Natural killer cell treated with Interleukin-12 subunit alpha and Interleukin-12 subunit beta and Interleukin-15 and Interleukin-18, amount 100 ng/mL, for 72 hours (primary cell): ENCODE measurements around the gene UNC45A. TPM values are rescaled to one million over a fixed set of nuclear protein-coding genes. Genes with fewer than 3 reads are reported as not detected.

ENCODE experiments used
- ATAC-seq, 2 donors: fragments of 150-1000 bp; cut with Tn5 transposase in 1 of 2; sonication (Bioruptor Pico), chemical (Tn5 transposase) in 1 of 2; 2 replicates each; pipeline ENCODE4 v1.10.0; 2021
- DNase-seq: peaks from one replicate; pipeline ENCODE4 v3.0.0; 2022; ENCODE audit warnings: low spot score
- H3K27ac Mint-ChIP-seq, 2 donors: 1 replicate in 1 of 2; 2 replicates in 1 of 2; pipeline ENCODE4 v1.8.0; 2022; ENCODE audit warnings: mixed read lengths in 2 of 2, mild to moderate bottlenecking in 1 of 2, moderate library complexity in 1 of 2
- H3K27me3 Mint-ChIP-seq, 2 donors: 1 replicate in 1 of 2; 2 replicates in 1 of 2; pipeline ENCODE4 v1.8.0; 2022; ENCODE audit warnings: mixed read lengths in 2 of 2
- H3K36me3 Mint-ChIP-seq: one replicate; pipeline ENCODE4 v1.8.0; 2022; ENCODE audit warnings: mixed read lengths
- H3K4me1 Mint-ChIP-seq, 2 donors: 1 replicate in 1 of 2; 2 replicates in 1 of 2; pipeline ENCODE4 v1.8.0; 2022; ENCODE audit warnings: low read depth in 2 of 2, mixed read lengths in 2 of 2, mild to moderate bottlenecking in 1 of 2
- H3K4me3 Mint-ChIP-seq: one replicate; pipeline ENCODE4 v1.8.0; 2022; ENCODE audit warnings: mixed read lengths
- H3K9me3 Mint-ChIP-seq: 2 replicates; pipeline ENCODE4 v1.8.0; 2022; ENCODE audit warnings: mixed read lengths
- total RNA-seq, 2 donors: library from RNA; stranded (reverse); gene quantifications; one replicate each; pipeline ENCODE4 v1.2.3, GENCODE V29; 2022

The UNC45A gene
- total RNA-seq, 2 donors from 2014 or later, result 81.9 to 95.3 TPM

DNA sequence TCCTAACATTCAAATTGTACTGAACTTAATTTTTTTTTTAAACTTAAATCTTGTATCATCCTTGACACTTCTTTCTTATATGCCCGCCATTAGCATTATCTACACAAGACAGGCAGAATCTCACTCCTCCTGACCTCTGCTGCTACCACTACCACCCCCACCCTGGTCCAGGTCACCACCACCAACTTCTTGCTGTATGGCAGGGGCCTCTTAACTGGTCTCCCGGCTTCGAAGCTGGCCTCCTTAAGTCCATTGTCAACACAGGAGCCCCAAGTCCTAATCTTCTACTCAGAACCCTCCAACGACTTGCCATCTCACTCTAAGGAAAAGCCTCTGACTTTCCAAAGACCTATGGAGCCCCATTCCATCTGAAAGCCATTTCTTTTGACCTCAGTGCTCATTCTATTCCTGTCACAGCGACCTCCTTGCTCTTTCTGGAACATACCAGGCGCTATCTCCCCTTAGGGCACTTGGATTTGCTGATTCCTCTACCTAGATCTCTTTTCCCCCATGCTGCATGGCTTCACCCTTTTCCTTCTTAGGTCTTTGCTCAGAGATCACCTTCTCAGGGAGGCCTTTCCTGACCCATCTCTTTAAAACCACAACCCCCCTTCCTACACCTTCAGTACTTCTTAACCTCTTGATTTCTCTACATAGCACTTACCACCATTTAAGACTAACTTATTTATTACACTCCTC lies 56.7 kb downstream of the UNC45A start:
- H3K4me3 Mint-ChIP-seq, result peak overlapping the region; percentile 74
- H3K36me3 Mint-ChIP-seq, result peaks cover 5% of the 10 kb centered on the region
- H3K4me1 Mint-ChIP-seq, result peaks cover 26 to 39% of the 10 kb centered on the region in 2 donors
- peak overlapping the region in 1 of 2 donors; percentile 1 for H3K27ac Mint-ChIP-seq
- H3K27me3 Mint-ChIP-seq, result no peaks in the 10 kb centered on the region
- H3K9me3 Mint-ChIP-seq, result no peaks in the 10 kb centered on the region
- DNase-seq, result no peak
- no peak for ATAC-seq

DNA sequence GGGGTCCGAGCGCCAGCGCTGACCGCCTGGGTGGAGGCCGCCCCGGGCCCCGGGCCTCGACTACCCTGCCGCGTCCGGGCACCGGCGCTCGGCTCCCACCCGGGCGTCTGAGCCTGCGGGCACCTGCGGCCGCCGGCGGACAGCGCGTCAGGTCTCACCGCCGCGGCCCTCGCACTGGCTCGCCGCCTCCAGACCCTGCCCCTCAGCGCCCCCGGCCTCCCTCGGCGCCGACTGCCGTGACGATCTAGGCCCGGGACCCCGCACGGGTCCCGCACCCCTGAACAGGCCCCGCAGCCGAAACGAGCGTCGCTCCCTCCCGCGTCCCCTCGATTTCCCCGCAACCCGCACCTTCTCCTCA lies 59.0 kb downstream of the UNC45A start:
- no peaks in the 10 kb centered on the region for H3K27me3 Mint-ChIP-seq
- ATAC-seq (peak; percentile 48 to 50), DNase-seq (no peak)
- H3K9me3 Mint-ChIP-seq, result no peaks in the 10 kb centered on the region
- H3K36me3 Mint-ChIP-seq, result peaks cover 12% of the 10 kb centered on the region
- H3K4me3 Mint-ChIP-seq, result peak overlapping the region; percentile 85
- H3K27ac Mint-ChIP-seq, result peak overlapping the region; percentile 89 to 99
- H3K4me1 Mint-ChIP-seq, result peaks cover 17 to 24% of the 10 kb centered on the region in 2 donors

GRCh38 chr15:90994417-90995311 lies 59.6 kb downstream of the UNC45A start, which contains the start of gene PRC1:
Gene PRC1 (minus strand): TSS chr15:90994535. CDS start chr15:90994417, 118 bp downstream.
- Mint-ChIP-seq H3K27ac (peak within 1 kb of the TSS; percentile 89 to 99), H3K4me3 (peak within 1 kb of the TSS; percentile 85), H3K36me3 (peaks cover 12% of the 10 kb centered on the region), H3K9me3 (no peaks in the 10 kb centered on the region), H3K27me3 (no peaks in the 10 kb centered on the region), H3K4me1 (peaks cover 17 to 24% of the 10 kb centered on the region in 2 donors)
- DNase-seq (peak; percentile 98), ATAC-seq (peak; percentile 99)

DNA sequence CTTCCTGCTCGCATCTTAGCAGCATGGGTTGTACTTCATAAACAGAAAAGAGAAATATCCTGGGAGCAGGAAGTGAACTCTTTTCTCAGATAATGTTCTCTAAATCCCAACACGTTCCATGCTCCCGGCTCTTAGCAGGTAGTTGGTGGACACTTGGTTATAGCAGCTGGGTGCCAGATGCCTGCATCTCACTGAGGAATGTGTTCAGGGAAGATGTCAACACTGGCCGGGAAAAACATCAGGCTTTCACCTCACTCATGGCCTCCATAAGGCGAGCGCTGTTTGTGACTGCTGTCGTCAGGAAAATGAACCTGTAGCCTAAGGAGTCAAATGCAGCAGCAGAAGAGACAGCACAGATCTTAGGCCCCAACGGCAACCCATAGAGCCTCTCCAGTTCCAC lies 63.7 kb downstream of the UNC45A start:
- DNase-seq (no peak), ATAC-seq (no peak)
- H3K9me3 Mint-ChIP-seq, result no peaks in the 10 kb centered on the region
- no peak overlapping the region for H3K27ac Mint-ChIP-seq
- H3K4me1 Mint-ChIP-seq, result peaks cover 9 to 10% of the 10 kb centered on the region in 2 donors
- H3K36me3 Mint-ChIP-seq, result peaks cover 13% of the 10 kb centered on the region
- H3K27me3 Mint-ChIP-seq, result no peaks in the 10 kb centered on the region
- H3K4me3 Mint-ChIP-seq, result no peak overlapping the region

DNA sequence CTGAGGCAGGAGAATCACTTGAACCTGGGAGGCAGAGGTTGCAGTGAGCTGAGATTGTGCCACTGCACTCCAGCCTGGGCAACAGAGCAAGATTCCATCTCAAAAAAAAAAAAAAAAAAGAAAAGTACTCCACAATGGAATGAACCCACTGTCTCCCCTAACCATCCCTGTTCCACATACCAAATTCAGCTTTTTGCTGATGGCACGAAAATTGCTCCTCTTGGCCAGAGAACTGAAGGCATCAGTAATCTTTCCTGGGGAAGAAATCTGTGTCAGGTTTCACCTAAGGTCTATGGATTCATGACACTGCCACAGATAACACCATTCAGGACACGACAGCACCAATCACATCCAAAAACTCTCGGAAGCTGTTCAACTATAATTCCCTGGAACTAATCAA lies 66.1 kb downstream of the UNC45A start:
- Mint-ChIP-seq H3K36me3 (peaks cover 13% of the 10 kb centered on the region), H3K4me1 (peaks cover 1 to 4% of the 10 kb centered on the region in 2 donors), H3K27ac (no peak overlapping the region), H3K27me3 (no peaks in the 10 kb centered on the region), H3K4me3 (no peak overlapping the region), H3K9me3 (no peaks in the 10 kb centered on the region)
- ATAC-seq (no peak), DNase-seq (no peak)

Other genes with a start within 250 kb of the UNC45A start
- gene BLM, start 217.9 kb upstream of the UNC45A start, total RNA-seq, result 10 to 100 TPM; 49.6 to 58.7 TPM
- 100 to 1,000 TPM; 528 to 679 TPM for gene FURIN, start 66.7 kb upstream of the UNC45A start, total RNA-seq
- 100 to 1,000 TPM; 139 to 140 TPM for gene FES, start 50.8 kb upstream of the UNC45A start, total RNA-seq
- gene MAN2A2, start 32.0 kb upstream of the UNC45A start, total RNA-seq, result 100 to 1,000 TPM; 172 to 244 TPM
- gene HDDC3, start 2.7 kb upstream of the UNC45A start, total RNA-seq, result 10 to 100 TPM; 23.4 to 30.5 TPM
- 10 to 100 TPM; 10.8 to 29.2 TPM for gene RCCD1, start 19.6 kb downstream of the UNC45A start, total RNA-seq
- gene PRC1, start 59.2 kb downstream of the UNC45A start, total RNA-seq, result 100 to 1,000 TPM in 1 of 2 donors, 10 to 100 TPM in 1; 84.3 to 160 TPM
- 10 to 100 TPM; 23.6 to 26.5 TPM for gene VPS33B, start 87.3 kb downstream of the UNC45A start, total RNA-seq
- not detected for gene SV2B, start 165.0 kb downstream of the UNC45A start, total RNA-seq